GM12864 (cell line): ENCODE data around the gene PLA2G6.
"Not testable (repeated sequence)": the region's sequence is repeated elsewhere in the genome, so short reads cannot be mapped to it uniquely, and the experiment has no call there.

Source experiments
- DNase-seq: peaks from one replicate; pipeline ENCODE4 v3.0.0-alpha.2; 2011; ENCODE audit warnings: low read depth
- H3K4me3 ChIP-seq: 2 replicates; pipeline ENCODE4 v1.5.1; 2011; ENCODE audit warnings: mild to moderate bottlenecking, low read depth, low read length, control low read depth
- CTCF ChIP-seq: IDR thresholded peaks from 2 replicates; pipeline ENCODE4 v1.5.1; 2011; ENCODE audit warnings: low read depth, mild to moderate bottlenecking, moderate library complexity, low read length, control low read depth, inconsistent platforms; ENCODE audit errors: missing control alignments

Gene PLA2G6

GRCh38 chr22:38080850-38081635 is 100.6 kb downstream of the PLA2G6 start:
- H3K4me3 ChIP-seq = no peak overlapping the region
- TF ChIP-seq CTCF = no peak
- DNase-seq = no peak

- no peak for TF ChIP-seq CTCF
- no peak for DNase-seq
- no peak overlapping the region for H3K4me3 ChIP-seq
These were observed 101.2 kb downstream of the PLA2G6 start for GRCh38 chr22:38080474-38080849.

GRCh38 chr22:38079804-38080203 is 101.8 kb downstream of the PLA2G6 start:
- no peak for TF ChIP-seq CTCF
- no peak overlapping the region for H3K4me3 ChIP-seq
- no peak for DNase-seq

GRCh38 chr22:38079208-38079607 is 102.4 kb downstream of the PLA2G6 start:
- DNase-seq = not testable (repeated sequence)

GRCh38 chr22:38078046-38078840 is 103.4 kb downstream of the PLA2G6 start:
- no peak overlapping the region for H3K4me3 ChIP-seq
- TF ChIP-seq CTCF = no peak
- DNase-seq = no peak

More at GRCh38 chr22:38079208-38079607, 102.4 kb downstream of the PLA2G6 start:
- not testable (repeated sequence) for H3K4me3 ChIP-seq

GRCh38 chr22:38077595-38077994 is 104.0 kb downstream of the PLA2G6 start:
- no peak for DNase-seq
- no peak overlapping the region for H3K4me3 ChIP-seq
- TF ChIP-seq CTCF = no peak

GRCh38 chr22:38077096-38077495 is 104.5 kb downstream of the PLA2G6 start:
- TF ChIP-seq CTCF = no peak
- H3K4me3 ChIP-seq = no peak overlapping the region

More at GRCh38 chr22:38077096-38077495, 104.5 kb downstream of the PLA2G6 start:
- no peak for DNase-seq
